ENCODE data around the gene RMND1. TPM values are rescaled to one million over a fixed set of nuclear protein-coding genes. Genes with fewer than 3 reads are reported as not detected.

Gene RMND1
- total RNA-seq, 1 experiment from 2014 or later = 27.0 TPM

DNA sequence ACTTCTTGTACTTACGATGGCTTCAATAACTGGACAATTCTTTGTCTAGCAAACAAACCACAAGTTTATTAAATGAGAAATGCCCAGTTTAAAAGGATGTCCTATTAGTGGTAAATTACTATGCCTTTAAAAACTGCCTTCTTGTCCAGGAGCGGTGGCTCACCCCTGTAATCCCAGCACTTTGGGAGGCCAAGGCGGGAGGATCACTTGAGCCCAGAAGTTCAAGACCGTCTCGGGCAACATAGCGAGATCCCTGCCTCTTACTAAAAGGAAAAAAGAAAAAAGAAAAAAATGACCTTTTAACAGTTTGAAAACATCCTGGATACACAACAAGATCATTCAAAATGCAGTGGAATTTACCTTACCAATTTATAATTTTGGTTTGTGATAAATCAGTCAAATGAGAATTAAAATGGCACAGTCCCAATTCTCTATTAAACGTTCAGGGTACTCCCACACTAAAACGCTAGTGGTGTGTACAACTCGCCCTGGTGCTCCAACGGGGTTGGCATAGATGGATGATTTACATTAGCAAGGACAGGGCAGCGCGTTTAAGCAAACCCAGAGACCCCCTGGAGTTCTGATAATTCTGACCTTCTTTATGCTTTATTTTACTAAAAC lies 62.8 kb downstream of the RMND1 start:
- Histone ChIP-seq H3K18ac (ENCODE audit: insufficient read length, low read depth, low read length) (no peak overlapping the region), H4K91ac (ENCODE audit: insufficient read length, low read depth, low read length) (no peak overlapping the region), H2BK20ac (ENCODE audit: low read depth, low read length, poor library complexity, severe bottlenecking) (no peak overlapping the region), H3K27me3 (ENCODE audit: insufficient read depth, low read length) (no peaks in the 10 kb centered on the region), H3K4me1 (ENCODE audit: insufficient read depth, low read length) (peaks cover 2% of the 10 kb centered on the region), H3K56ac (ENCODE audit: insufficient read length, low read depth, low read length) (no peak overlapping the region), H3K4ac (ENCODE audit: low read depth, low read length) (no peak overlapping the region), H2AK5ac (ENCODE audit: insufficient read length, low read length) (no peak overlapping the region), H3K23ac (ENCODE audit: insufficient read length, low read depth, low read length) (no peak overlapping the region), H3K14ac (ENCODE audit: insufficient read depth, low read length) (no peak overlapping the region), H2BK120ac (ENCODE audit: low read depth, low read length, poor library complexity, severe bottlenecking) (no peak overlapping the region), H3K4me2 (ENCODE audit: insufficient read depth, insufficient read length, low read length) (peak overlapping the region; percentile 67), H4K20me1 (ENCODE audit: control insufficient read depth, insufficient read depth, insufficient read length) (no peaks in the 10 kb centered on the region), H3K79me1 (ENCODE audit: insufficient read depth, low read depth, low read length, poor library complexity, severe bottlenecking) (peaks cover 3% of the 10 kb centered on the region), H3K23me2 (ENCODE audit: insufficient read length, low read depth, low read length, poor library complexity, severe bottlenecking) (peaks cover 8% of the 10 kb centered on the region), H2BK5ac (ENCODE audit: insufficient read length, low read length) (no peak overlapping the region), H3K79me2 (ENCODE audit: insufficient read depth, low read length) (peaks cover 29% of the 10 kb centered on the region), H3K9me3 (ENCODE audit: control insufficient read depth, low read depth, low read length) (no peaks in the 10 kb centered on the region), H2BK12ac (ENCODE audit: insufficient read length, low read depth, low read length) (no peak overlapping the region), H3K9ac (ENCODE audit: extremely low read depth, insufficient read length, low read length) (peak overlapping the region; percentile 93), H3K27ac (ENCODE audit: insufficient read length, low read depth, low read length) (peak overlapping the region; percentile 27), H4K8ac (replicated peaks; ENCODE audit: insufficient read length, low read depth, low read length) (no peak overlapping the region), H2AFZ (ENCODE audit: low read length) (no peak overlapping the region), H2BK15ac (ENCODE audit: low read depth, low read length) (no peak overlapping the region), H4K5ac (ENCODE audit: insufficient read length, low read depth, low read length) (no peak overlapping the region), H3T11ph (ENCODE audit: low read length) (no peak overlapping the region)
- peak overlapping the region; percentile 94 to 98 (median 96) for H3K27ac Mint-ChIP-seq
- peaks cover 9 to 14% (median 9%) of the 10 kb centered on the region in 3 experiments; a peak in 6 of 7 replicates for H3K36me3 Mint-ChIP-seq (ENCODE audit: insufficient read depth in 1 of 3, low read depth in 3 of 3)
- H3K27me3 Mint-ChIP-seq (ENCODE audit: low read depth) = no peaks in the 10 kb centered on the region
- no CpG with 5 or more reads among the region's 12 CpGs for WGBS (ENCODE audit: extremely low coverage, insufficient read length, low lambda C conversion rate)
- no peaks in the 10 kb centered on the region for H3K9me3 Mint-ChIP-seq
- DNase-seq = no peak
- H3K4me3 Mint-ChIP-seq = peak overlapping the region; percentile 82 to 91
- H3K4me1 Mint-ChIP-seq = peaks cover 24 to 35% of the 10 kb centered on the region in 2 experiments
- TF ChIP-seq, protein P1, sequence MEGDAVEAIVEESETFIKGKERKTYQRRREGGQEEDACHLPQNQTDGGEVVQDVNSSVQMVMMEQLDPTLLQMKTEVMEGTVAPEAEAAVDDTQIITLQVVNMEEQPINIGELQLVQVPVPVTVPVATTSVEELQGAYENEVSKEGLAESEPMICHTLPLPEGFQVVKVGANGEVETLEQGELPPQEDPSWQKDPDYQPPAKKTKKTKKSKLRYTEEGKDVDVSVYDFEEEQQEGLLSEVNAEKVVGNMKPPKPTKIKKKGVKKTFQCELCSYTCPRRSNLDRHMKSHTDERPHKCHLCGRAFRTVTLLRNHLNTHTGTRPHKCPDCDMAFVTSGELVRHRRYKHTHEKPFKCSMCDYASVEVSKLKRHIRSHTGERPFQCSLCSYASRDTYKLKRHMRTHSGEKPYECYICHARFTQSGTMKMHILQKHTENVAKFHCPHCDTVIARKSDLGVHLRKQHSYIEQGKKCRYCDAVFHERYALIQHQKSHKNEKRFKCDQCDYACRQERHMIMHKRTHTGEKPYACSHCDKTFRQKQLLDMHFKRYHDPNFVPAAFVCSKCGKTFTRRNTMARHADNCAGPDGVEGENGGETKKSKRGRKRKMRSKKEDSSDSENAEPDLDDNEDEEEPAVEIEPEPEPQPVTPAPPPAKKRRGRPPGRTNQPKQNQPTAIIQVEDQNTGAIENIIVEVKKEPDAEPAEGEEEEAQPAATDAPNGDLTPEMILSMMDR (conservative IDR thresholded peaks at IDR 0.05) = no peak

All from H9 (cell line).